HEK293T (cell line): ENCODE measurements around the gene ACRV1.

Experiments
- CTCF ChIA-PET: fragments of 350-600 bp; formaldehyde crosslinking; extraction: SDS; loops from one replicate; lab custom pipeline; 2021; ENCODE audit warnings: antibody characterized with exemption, inconsistent platforms; lab: Yijun Ruan, JAX
- POLR2A ChIA-PET: fragments of 350-600 bp; formaldehyde crosslinking; extraction: SDS; loops from one replicate; lab custom pipeline; 2020; ENCODE audit warnings: antibody characterized with exemption, inconsistent platforms; lab: Yijun Ruan, JAX
- DNase-seq: peaks from one replicate; pipeline ENCODE4 v3.0.0; 2012; ENCODE audit warnings: mixed read lengths; ENCODE audit errors: extremely low spot score
- ARNT ChIP-seq: fragments of 450-650 bp; IDR thresholded peaks from 2 replicates; pipeline ENCODE4 v1.6.1; 2017; ENCODE audit warnings: mild to moderate bottlenecking
- BHLHE40 ChIP-seq: fragments of 450-650 bp; IDR thresholded peaks from 2 replicates; pipeline ENCODE4 v1.6.1; 2016; ENCODE audit warnings: mild to moderate bottlenecking, moderate library complexity, borderline replicate concordance
- CTBP1 ChIP-seq: fragments of 450-650 bp; IDR thresholded peaks from 2 replicates; pipeline ENCODE4 v1.6.1; 2016; ENCODE audit warnings: borderline replicate concordance
- ELF4 ChIP-seq: fragments of 450-650 bp; IDR thresholded peaks from 2 replicates; pipeline ENCODE4 v1.6.1; 2017; ENCODE audit warnings: antibody characterized with exemption
- FOXA1 ChIP-seq: fragments of 450-650 bp; IDR thresholded peaks from 2 replicates; pipeline ENCODE4 v1.6.1; 2016; ENCODE audit warnings: mild to moderate bottlenecking
- FOXK2 ChIP-seq: fragments of 450-650 bp; IDR thresholded peaks from 2 replicates; pipeline ENCODE4 v1.6.1; 2016; ENCODE audit warnings: mild to moderate bottlenecking
- FOXM1 ChIP-seq: fragments of 450-650 bp; IDR thresholded peaks from 2 replicates; pipeline ENCODE4 v1.6.1; 2017; ENCODE audit warnings: mild to moderate bottlenecking, borderline replicate concordance
- HDGF ChIP-seq: fragments of 450-650 bp; IDR thresholded peaks from 2 replicates; pipeline ENCODE4 v1.6.1; 2017; ENCODE audit warnings: antibody characterized with exemption, borderline replicate concordance
- L3MBTL2 ChIP-seq: fragments of 450-650 bp; conservative IDR thresholded peaks from 2 replicates; pipeline ENCODE4 v1.6.1; 2016; ENCODE audit warnings: mild to moderate bottlenecking
- LEF1 ChIP-seq: fragments of 450-650 bp; IDR thresholded peaks from 2 replicates; pipeline ENCODE4 v1.6.1; 2017; ENCODE audit warnings: mild to moderate bottlenecking, borderline replicate concordance
- NFRKB ChIP-seq: fragments of 450-650 bp; IDR thresholded peaks from 2 replicates; pipeline ENCODE4 v1.6.1; 2016; ENCODE audit warnings: mild to moderate bottlenecking, moderate library complexity
- PKNOX1 ChIP-seq: fragments of 450-650 bp; IDR thresholded peaks from 2 replicates; pipeline ENCODE4 v1.6.1; 2016
- SP1 ChIP-seq: fragments of 450-650 bp; IDR thresholded peaks from 2 replicates; pipeline ENCODE4 v1.6.1; 2017
- SUZ12 ChIP-seq: fragments of 450-650 bp; IDR thresholded peaks from 2 replicates; pipeline ENCODE4 v1.6.1; 2016; ENCODE audit warnings: mild to moderate bottlenecking
- TARDBP ChIP-seq: fragments of 450-650 bp; IDR thresholded peaks from 2 replicates; pipeline ENCODE4 v1.6.1; 2016
- ZNF384 ChIP-seq: fragments of 450-650 bp; IDR thresholded peaks from 2 replicates; pipeline ENCODE4 v1.6.1; 2016

Gene ACRV1

GRCh38 chr11:125685228-125685627 lies 4.6 kb upstream of the ACRV1 start:
- POLR2A ChIA-PET: no interaction called here
- no peak for DNase-seq
- no peak for TF ChIP-seq FOXK2
- TF ChIP-seq SUZ12: no peak
- TF ChIP-seq PKNOX1: no peak
- TF ChIP-seq BHLHE40: no peak
- CTCF ChIA-PET: no interaction called here

- ChIA-PET CTCF (no interaction called here), POLR2A (no interaction called here)
- DNase-seq: no peak
- TF ChIP-seq TARDBP (no peak), ZNF384 (no peak), SUZ12 (no peak), ARNT (no peak), SP1 (no peak), BHLHE40 (no peak), PKNOX1 (no peak), FOXA1 (no peak), L3MBTL2 (no peak), NFRKB (no peak)
Observed at GRCh38 chr11:125679837-125680236, 810 bp downstream of the ACRV1 start.

- CTCF ChIA-PET: no interaction called here
- DNase-seq: no peak
- POLR2A ChIA-PET: no interaction called here
- TF ChIP-seq SP1 (no peak), ARNT (no peak), TARDBP (no peak), ZNF384 (no peak), L3MBTL2 (no peak)
Observed at GRCh38 chr11:125679397-125679796, 1.2 kb downstream of the ACRV1 start.

GRCh38 chr11:125675196-125675595 lies 5.5 kb downstream of the ACRV1 start:
- POLR2A ChIA-PET: no interaction called here
- DNase-seq: no peak
- CTCF ChIA-PET: no interaction called here
- TF ChIP-seq LEF1 (no peak), FOXK2 (no peak), HDGF (no peak), ZNF384 (no peak), SUZ12 (no peak), FOXA1 (no peak), FOXM1 (no peak), SP1 (no peak), L3MBTL2 (no peak), PKNOX1 (no peak), NFRKB (no peak), ARNT (no peak), ELF4 (no peak), CTBP1 (no peak), TARDBP (no peak), BHLHE40 (no peak)

- no peak for TF ChIP-seq TARDBP
- no peak for TF ChIP-seq SP1
- TF ChIP-seq HDGF: no peak
- ChIA-PET CTCF (no interaction called here), POLR2A (no interaction called here)
- no peak for DNase-seq
Observed at GRCh38 chr11:125674210-125674609, 6.4 kb downstream of the ACRV1 start.

GRCh38 chr11:125671561-125671960 lies 9.1 kb downstream of the ACRV1 start:
- no peak for DNase-seq
- POLR2A ChIA-PET: no interaction called here
- CTCF ChIA-PET: no interaction called here
- no peak for TF ChIP-seq CTBP1
- TF ChIP-seq ZNF384: no peak
- TF ChIP-seq LEF1: no peak
- no peak for TF ChIP-seq TARDBP
- TF ChIP-seq ELF4: no peak
- TF ChIP-seq BHLHE40: no peak
- no peak for TF ChIP-seq FOXM1
- no peak for TF ChIP-seq FOXK2
- no peak for TF ChIP-seq PKNOX1
- no peak for TF ChIP-seq ARNT
- no peak for TF ChIP-seq NFRKB
- no peak for TF ChIP-seq SP1
- no peak for TF ChIP-seq L3MBTL2

GRCh38 chr11:125670172-125670571 lies 10.5 kb downstream of the ACRV1 start:
- DNase-seq: no peak
- ChIA-PET CTCF (no interaction called here), POLR2A (no interaction called here)
- TF ChIP-seq FOXA1: no peak
- no peak for TF ChIP-seq SUZ12
- TF ChIP-seq SP1: no peak
- no peak for TF ChIP-seq TARDBP
